RCC 7860 (cell line): ENCODE data around the gene PEX11G.

Experiments
- DNase-seq: peaks from one replicate; pipeline ENCODE4 v3.0.0-alpha.2; 2015; ENCODE audit warnings: low spot score
- FAIRE-seq: peaks from 2 replicates; lab custom pipeline; 2012; peaks lifted over from hg19 to GRCh38; lab: Jason Lieb, UNC

PEX11G gene

GRCh38 chr19:7488736-7489353 lies at the start of gene PEX11G:
PEX11G (minus strand) TSS chr19:7489035; CDS start chr19:7489010, 25 bp downstream.
- FAIRE-seq (no peak), DNase-seq (no peak)

- no peak for DNase-seq
- FAIRE-seq: no peak
These were observed 47.3 kb upstream of the PEX11G start for GRCh38 chr19:7535998-7536695.

- no peak for FAIRE-seq
- DNase-seq: peak; percentile 77
These were observed 46.5 kb upstream of the PEX11G start, which contains the start of gene PNPLA6 for GRCh38 chr19:7535047-7535997. PNPLA6 (plus strand) TSS chr19:7535717; CDS start chr19:7535789, 72 bp downstream.

- no peak for FAIRE-seq
- DNase-seq: peak; percentile 7
These were observed 45.8 kb upstream of the PEX11G start for GRCh38 chr19:7534531-7535046.

- no peak for FAIRE-seq
These were observed 45.2 kb upstream of the PEX11G start for GRCh38 chr19:7533925-7534480.

GRCh38 chr19:7533281-7533885 lies 44.5 kb upstream of the PEX11G start:
- no peak for DNase-seq
- no peak for FAIRE-seq

More at GRCh38 chr19:7533925-7534480, 45.2 kb upstream of the PEX11G start:
- peak; percentile 20 for DNase-seq

GRCh38 chr19:7529610-7530490 lies 41.0 kb upstream of the PEX11G start:
- DNase-seq (no peak), FAIRE-seq (no peak)

- FAIRE-seq (no peak), DNase-seq (no peak)
These were observed 40.4 kb upstream of the PEX11G start for GRCh38 chr19:7529246-7529600.

GRCh38 chr19:7528522-7529245 lies 39.8 kb upstream of the PEX11G start:
- DNase-seq: no peak
- no peak for FAIRE-seq

GRCh38 chr19:7528192-7528519 lies 39.3 kb upstream of the PEX11G start:
- FAIRE-seq (no peak), DNase-seq (no peak)

GRCh38 chr19:7527516-7528191 lies 38.8 kb upstream of the PEX11G start:
- FAIRE-seq (no peak), DNase-seq (no peak)

GRCh38 chr19:7526059-7526929 lies 37.5 kb upstream of the PEX11G start:
- DNase-seq (no peak), FAIRE-seq (no peak)

GRCh38 chr19:7524992-7525739 lies 36.3 kb upstream of the PEX11G start:
- DNase-seq: no peak
- no peak for FAIRE-seq

- FAIRE-seq (no peak), DNase-seq (no peak)
These were observed 35.7 kb upstream of the PEX11G start for GRCh38 chr19:7524523-7524922.

GRCh38 chr19:7522923-7523667 lies 34.3 kb upstream of the PEX11G start:
- FAIRE-seq: no peak
- no peak for DNase-seq
